Osteoblast (primary cell): Measurements from ENCODE around the gene TCF15. TPM values are rescaled to one million over a fixed set of nuclear protein-coding genes. Genes with fewer than 3 reads are reported as not detected.

Experiments used
- DNase-seq: peaks from one replicate; pipeline ENCODE4 v3.0.0; 2011; ENCODE audit warnings: low spot score, mixed read lengths; ENCODE audit not compliant: insufficient read length; ENCODE audit errors: missing footprints
- H2AFZ ChIP-seq: 2 replicates; pipeline ENCODE4 v1.6.0; 2011; ENCODE audit warnings: mild to moderate bottlenecking, low read length
- H3K27ac ChIP-seq: 2 replicates; pipeline ENCODE4 v1.5.1; 2011; ENCODE audit warnings: mild to moderate bottlenecking, low read depth, low read length, moderate library complexity
- H3K27me3 ChIP-seq: 2 replicates; pipeline ENCODE4 v1.6.0; 2012; ENCODE audit warnings: mild to moderate bottlenecking, control low read depth, inconsistent platforms, low read length, moderate library complexity; ENCODE audit not compliant: insufficient read depth
- H3K36me3 ChIP-seq: 2 replicates; pipeline ENCODE4 v1.5.1; 2011; ENCODE audit warnings: mild to moderate bottlenecking, low read length, control low read depth, moderate library complexity; ENCODE audit not compliant: insufficient read depth
- H3K4me1 ChIP-seq: 2 replicates; pipeline ENCODE4 v1.5.1; 2011; ENCODE audit warnings: mild to moderate bottlenecking, low read length, control low read depth, moderate library complexity; ENCODE audit not compliant: insufficient read depth
- H3K4me2 ChIP-seq: 2 replicates; pipeline ENCODE4 v1.6.0; 2011; ENCODE audit warnings: mild to moderate bottlenecking, low read length; ENCODE audit not compliant: insufficient read depth
- H3K4me3 ChIP-seq: fragments of 200-600 bp; sonication (generic); 3 replicates; pipeline ENCODE4 v1.5.1; 2012; ENCODE audit warnings: mild to moderate bottlenecking, low read length, inconsistent platforms; ENCODE audit not compliant: insufficient read depth
- H3K79me2 ChIP-seq: 2 replicates; pipeline ENCODE4 v1.6.0; 2012; ENCODE audit warnings: mild to moderate bottlenecking, low read length, control low read depth, inconsistent platforms; ENCODE audit not compliant: insufficient read depth
- H3K9me3 ChIP-seq: 2 replicates; pipeline ENCODE4 v1.5.1; 2011; ENCODE audit warnings: low read depth, low read length, control low read depth
- H4K20me1 ChIP-seq: 2 replicates; pipeline ENCODE4 v1.6.0; 2012; ENCODE audit warnings: mild to moderate bottlenecking, low read length, control low read depth; ENCODE audit not compliant: insufficient read depth
- CTCF ChIP-seq: IDR thresholded peaks from 2 replicates; pipeline ENCODE4 v1.5.1; 2011; ENCODE audit warnings: mild to moderate bottlenecking, low read depth, low read length, moderate library complexity; ENCODE audit errors: extremely low read depth
- total RNA-seq: library from RNA; depleted of rRNA; stranded (reverse); fragments of >200 nt; gene quantifications from 2 replicates; pipeline ENCODE4 v1.2.3, GENCODE V29; 2012

TCF15 gene
- total RNA-seq, 1 donor, result not detected

DNA sequence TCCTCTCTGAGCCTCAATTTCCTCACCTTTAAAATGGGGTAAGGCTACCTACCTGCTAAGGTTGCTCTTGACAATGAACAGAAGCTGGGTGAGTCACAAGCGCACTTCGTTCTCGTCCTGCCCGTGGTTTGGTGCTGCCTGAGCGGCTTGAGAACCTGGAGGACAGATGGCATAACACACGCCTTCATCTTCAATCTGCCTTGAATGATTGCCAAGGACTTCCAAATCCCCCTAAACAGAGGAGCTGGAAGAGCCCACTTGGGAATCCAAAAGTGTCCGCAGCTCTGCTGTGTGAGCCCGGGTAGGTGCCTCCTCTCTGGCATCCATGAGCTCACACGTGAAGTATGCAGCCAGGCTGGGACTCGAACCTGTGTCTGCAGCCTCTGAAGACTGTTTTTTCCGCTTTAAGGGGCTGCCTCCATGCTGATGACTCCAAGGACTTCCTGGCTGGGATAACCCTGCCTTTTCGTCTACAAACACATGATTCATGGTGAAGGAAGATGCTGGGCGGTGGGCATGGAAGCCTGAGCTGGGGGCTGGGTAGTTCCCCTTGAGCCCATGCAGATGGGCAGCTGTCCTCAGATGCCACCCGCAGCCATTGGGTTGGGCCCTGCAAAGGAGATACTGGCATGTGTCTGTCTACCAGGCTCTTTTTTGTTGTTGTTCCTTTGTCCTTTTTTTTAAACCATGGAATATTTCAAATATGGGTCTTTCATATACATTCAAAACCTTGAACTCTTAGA lies 41.3 kb downstream of the TCF15 start:
- no peaks in the 10 kb centered on the region for H3K9me3 ChIP-seq
- H3K36me3 ChIP-seq, result no peaks in the 10 kb centered on the region
- DNase-seq, result no peak
- no peaks in the 10 kb centered on the region for H4K20me1 ChIP-seq
- H3K79me2 ChIP-seq, result no peaks in the 10 kb centered on the region
- peaks cover 38% of the 10 kb centered on the region for H3K27me3 ChIP-seq
- H2AFZ ChIP-seq, result no peak overlapping the region
- H3K4me2 ChIP-seq, result no peak overlapping the region
- no peak overlapping the region for H3K4me3 ChIP-seq
- H3K4me1 ChIP-seq, result peaks cover 4% of the 10 kb centered on the region
- H3K27ac ChIP-seq, result no peak overlapping the region
- no peak for TF ChIP-seq CTCF

DNA sequence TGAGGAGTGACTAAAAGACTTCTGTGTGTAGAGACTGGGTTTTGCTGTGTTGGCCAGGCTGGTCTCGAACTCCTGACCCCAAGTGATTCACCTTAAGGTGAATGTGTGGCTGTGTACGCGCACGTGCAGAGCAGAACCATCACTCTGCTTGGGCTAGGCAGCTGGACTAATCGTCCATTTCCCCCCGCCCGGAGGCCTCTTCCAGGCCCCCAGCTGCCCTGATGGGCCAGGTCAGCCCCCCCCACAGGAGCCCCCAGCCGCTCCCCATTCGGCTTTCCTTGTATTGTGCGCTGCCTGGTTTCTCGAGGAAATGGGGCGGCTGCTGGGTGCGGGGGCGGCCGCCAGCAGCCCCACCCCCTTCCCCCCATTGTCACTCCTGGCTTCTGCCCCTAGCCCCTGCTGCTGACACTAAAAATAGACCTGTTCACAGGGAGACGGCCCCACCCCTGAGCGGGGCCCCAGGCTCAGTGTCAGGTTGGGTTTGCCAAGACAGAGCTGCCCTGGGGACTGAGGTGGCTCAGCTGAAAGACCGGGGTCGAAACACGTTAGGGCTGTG lies 41.9 kb downstream of the TCF15 start:
- Histone ChIP-seq H3K4me3 (no peak overlapping the region), H3K9me3 (no peaks in the 10 kb centered on the region), H2AFZ (no peak overlapping the region), H3K36me3 (no peaks in the 10 kb centered on the region), H3K27ac (no peak overlapping the region), H3K4me1 (peaks cover 4% of the 10 kb centered on the region), H3K4me2 (no peak overlapping the region), H4K20me1 (no peaks in the 10 kb centered on the region), H3K27me3 (peaks cover 32% of the 10 kb centered on the region), H3K79me2 (no peaks in the 10 kb centered on the region)
- DNase-seq, result no peak
- no peak for TF ChIP-seq CTCF

DNA sequence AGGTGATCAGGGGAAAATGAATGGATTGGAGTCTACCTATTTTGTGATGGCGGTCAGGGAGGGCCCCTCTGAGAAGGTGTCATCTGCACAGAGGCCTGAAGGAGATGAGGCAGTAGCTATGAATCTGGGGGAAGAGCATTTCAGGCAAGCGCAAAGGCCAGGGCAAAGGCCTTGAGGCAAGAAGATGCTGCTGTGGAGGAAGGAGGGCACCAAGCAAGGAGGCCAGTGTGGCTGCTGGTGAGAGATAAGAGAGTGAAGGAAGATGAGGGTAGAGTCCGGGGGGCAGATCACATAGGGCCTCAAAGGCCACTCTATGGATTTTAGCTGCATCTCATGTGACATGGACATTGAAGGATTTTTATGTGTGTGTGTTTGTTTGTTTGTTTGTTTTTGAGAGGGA lies 45.9 kb downstream of the TCF15 start:
- no peak for DNase-seq
- Histone ChIP-seq H3K27me3 (peaks cover 13% of the 10 kb centered on the region), H3K4me2 (no peak overlapping the region), H3K27ac (no peak overlapping the region), H4K20me1 (no peaks in the 10 kb centered on the region), H3K4me3 (no peak overlapping the region), H2AFZ (no peak overlapping the region), H3K36me3 (no peaks in the 10 kb centered on the region), H3K9me3 (no peaks in the 10 kb centered on the region), H3K79me2 (no peaks in the 10 kb centered on the region), H3K4me1 (no peaks in the 10 kb centered on the region)
- TF ChIP-seq CTCF, result no peak

DNA sequence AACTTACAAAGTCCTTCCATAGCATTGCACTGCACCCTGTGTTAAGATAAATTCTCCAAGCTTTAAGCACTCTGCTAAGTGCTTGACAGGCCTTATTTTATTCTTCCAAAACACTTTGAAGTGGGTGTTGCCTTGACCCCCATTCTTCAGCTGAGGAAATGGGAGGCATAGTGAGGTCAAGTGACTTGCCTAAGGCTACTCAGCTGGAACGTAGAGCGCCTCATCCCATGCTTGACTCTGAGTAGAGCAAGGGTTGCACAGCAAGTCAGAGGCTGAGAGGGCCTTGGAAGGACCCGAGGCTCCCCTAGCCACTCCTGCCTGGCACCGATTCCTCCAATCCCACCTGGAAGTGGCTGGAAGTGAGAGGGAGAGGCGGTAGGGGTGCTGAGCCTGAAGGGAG lies 46.9 kb downstream of the TCF15 start:
- no peaks in the 10 kb centered on the region for H3K79me2 ChIP-seq
- H3K9me3 ChIP-seq, result no peaks in the 10 kb centered on the region
- H3K4me2 ChIP-seq, result no peak overlapping the region
- H3K36me3 ChIP-seq, result no peaks in the 10 kb centered on the region
- H3K27me3 ChIP-seq, result peaks cover 10% of the 10 kb centered on the region
- no peaks in the 10 kb centered on the region for H3K4me1 ChIP-seq
- H3K27ac ChIP-seq, result no peak overlapping the region
- no peaks in the 10 kb centered on the region for H4K20me1 ChIP-seq
- TF ChIP-seq CTCF, result no peak
- no peak overlapping the region for H3K4me3 ChIP-seq
- no peak overlapping the region for H2AFZ ChIP-seq
- DNase-seq, result no peak
